B cell (primary cell): ENCODE data around the gene ZNF761. TPM values are rescaled to one million over a fixed set of nuclear protein-coding genes. Genes with fewer than 3 reads are reported as not detected.
"Not testable (repeated sequence)": the region's sequence is repeated elsewhere in the genome, so short reads cannot be mapped to it uniquely, and the experiment has no call there.

Experiments used
- ATAC-seq: fragments of 200-7000 bp; cut with Tn5 transposase; one replicate; pipeline ENCODE4 v1.10.0; 2021; ENCODE audit warnings: low read depth, mild to moderate bottlenecking, moderate number of reproducible peaks, moderate library complexity
- CTCF ChIA-PET: fragments of 350-600 bp; sonication (Branson Sonifier 250); formaldehyde crosslinking; loops from one replicate; lab custom pipeline; 2021; ENCODE audit warnings: antibody characterized with exemption, inconsistent platforms; lab: Charles Lee
- POLR2A ChIA-PET: fragments of 350-600 bp; sonication (Branson Sonifier 250); formaldehyde crosslinking; loops from one replicate; lab custom pipeline; 2021; ENCODE audit warnings: antibody characterized with exemption; lab: Charles Lee
- DNase-seq: peaks from one replicate; pipeline ENCODE4 v3.0.0; 2013
- H2AFZ ChIP-seq: 2 replicates; pipeline ENCODE4 v1.6.1; 2012; ENCODE audit warnings: mild to moderate bottlenecking, low read depth, low read length; ENCODE audit not compliant: insufficient read depth, poor library complexity, severe bottlenecking
- H3K27ac ChIP-seq, 2 donors: 1 replicate in 1 of 2; 2 replicates in 1 of 2; pipeline ENCODE4 v1.5.1; 2012 to 2013; ENCODE audit warnings: low read length in 2 of 2, mild to moderate bottlenecking in 2 of 2, moderate library complexity in 1 of 2
- H3K27me3 ChIP-seq, 4 experiments: fragments of 200-600 bp in 1 of 4; sonication (generic) in 1 of 4; replicated peaks in 1 of 4; 1 replicate in 2 of 4; 2 replicates in 2 of 4; pipeline versions ENCODE4 v1.6.1 to v1.7.0; 2013 to 2016; ENCODE audit warnings: low read length in 3 of 4, mild to moderate bottlenecking in 2 of 4, mixed read lengths in 1 of 4, moderate library complexity in 1 of 4; ENCODE audit not compliant: insufficient read depth in 4 of 4, control insufficient read depth in 3 of 4; ENCODE audit errors: control extremely low read depth in 1 of 4
- H3K36me3 ChIP-seq, 2 experiments: replicated peaks in 1 of 2; 1 replicate in 1 of 2; 2 replicates in 1 of 2; pipeline versions ENCODE4 v1.6.1 to v1.7.1; 2013; ENCODE audit warnings: low read length in 1 of 2; ENCODE audit not compliant: insufficient read depth in 2 of 2, control insufficient read depth in 1 of 2; ENCODE audit errors: control extremely low read depth in 1 of 2, extremely low read depth in 1 of 2
- H3K4me1 ChIP-seq, 2 donors: fragments of 200-600 bp in 1 of 2; sonication (generic) in 1 of 2; 1 replicate in 1 of 2; 2 replicates in 1 of 2; pipeline versions ENCODE4 v1.5.1 to v1.6.1; 2013 to 2017; ENCODE audit warnings: low read length in 2 of 2; ENCODE audit not compliant: control insufficient read depth in 2 of 2, insufficient read depth in 2 of 2
- H3K4me2 ChIP-seq: replicated peaks from 2 replicates; pipeline ENCODE3; 2012; ENCODE audit warnings: mild to moderate bottlenecking, low read depth, low read length; ENCODE audit not compliant: poor library complexity, severe bottlenecking
- H3K4me3 ChIP-seq, 5 experiments: fragments of 200-600 bp in 1 of 5; sonication (generic) in 1 of 5; 1 replicate in 3 of 5; 2 replicates in 2 of 5; pipeline versions ENCODE4 v1.5.1 to v1.7.0; 2011 to 2016; ENCODE audit warnings: low read length in 4 of 5, mild to moderate bottlenecking in 4 of 5, low read depth in 2 of 5, control low read depth in 1 of 5, moderate library complexity in 1 of 5; ENCODE audit not compliant: insufficient read depth in 1 of 5; ENCODE audit errors: control extremely low read depth in 1 of 5, extremely low read depth in 1 of 5
- H3K79me2 ChIP-seq: fragments of 200-600 bp; sonication (generic); one replicate; pipeline ENCODE4 v1.6.0; 2016; ENCODE audit warnings: low read length; ENCODE audit not compliant: control insufficient read depth, insufficient read depth
- H3K9ac ChIP-seq: fragments of 200-600 bp; sonication (generic); 2 replicates; pipeline ENCODE4 v1.6.1; 2017; ENCODE audit warnings: mild to moderate bottlenecking, low read length, moderate library complexity
- H3K9me3 ChIP-seq, 3 donors: one replicate each; pipeline versions ENCODE4 v1.6.1 to v1.7.1; 2013; ENCODE audit warnings: low read length in 2 of 3; ENCODE audit not compliant: control insufficient read depth in 2 of 3, insufficient read depth in 1 of 3; ENCODE audit errors: control extremely low read depth in 1 of 3
- H4K20me1 ChIP-seq: 2 replicates; pipeline ENCODE4 v1.6.0; 2012; ENCODE audit warnings: mild to moderate bottlenecking, low read length; ENCODE audit not compliant: insufficient read depth, control insufficient read depth, poor library complexity, severe bottlenecking
- H3K27ac Mint-ChIP-seq: one replicate; pipeline ENCODE4 v1.8.0; 2021; ENCODE audit warnings: mixed read lengths
- H3K27me3 Mint-ChIP-seq: one replicate; pipeline ENCODE4 v1.8.0; 2021; ENCODE audit warnings: mixed read lengths
- H3K4me1 Mint-ChIP-seq: one replicate; pipeline ENCODE4 v1.8.0; 2021; ENCODE audit warnings: mixed read lengths
- H3K4me3 Mint-ChIP-seq: one replicate; pipeline ENCODE4 v1.8.0; 2021; ENCODE audit warnings: mixed read lengths
- H3K9me3 Mint-ChIP-seq: one replicate; pipeline ENCODE4 v1.8.0; 2022; ENCODE audit warnings: mixed read lengths; ENCODE audit not compliant: insufficient read depth
- CTCF ChIP-seq: fragments of 200-600 bp; IDR thresholded peaks from one replicate; pipeline ENCODE4 v1.8.0; 2022; ENCODE audit warnings: antibody characterized with exemption, mild to moderate bottlenecking
- EZH2 ChIP-seq: IDR thresholded peaks from 2 replicates; pipeline ENCODE4 v1.6.1; 2012; ENCODE audit warnings: borderline replicate concordance, low read depth, mild to moderate bottlenecking, moderate library complexity, low read length; ENCODE audit not compliant: insufficient read depth, poor library complexity, severe bottlenecking
- WGBS: methylation state at CpG from one replicate; pipeline ENCODE4 v1.1.5; 2013; ENCODE audit warnings: missing lambda C conversion rate; ENCODE audit not compliant: insufficient coverage; 5-methylcytosine and 5-hydroxymethylcytosine counted together
- intact Hi-C: fragments of 100-400 bp; cut with micrococcal nuclease; formaldehyde crosslinking; loops from one replicate; pipeline ENCODE4 v1.10.0; 2022
- polyA plus RNA-seq: library from polyadenylated mRNA; depleted of rRNA; stranded (reverse); fragments of >200 nt; gene quantifications from 2 replicates; pipeline ENCODE4 v1.2.3, GENCODE V29; 2012
- total RNA-seq, 2 donors: library from RNA; stranded (reverse); fragments of 120-200 nt in 1 of 2; gene quantifications; 1 replicate in 1 of 2; 2 replicates in 1 of 2; pipeline versions ENCODE4 v1.2.3 to v1.2.4, GENCODE V29; 2013 to 2022

Gene ZNF761
- total and polyA plus RNA-seq, 2 donors (not counting 1 experiment from before 2014, with no cell fraction given), result 12.1 to 14.9 TPM

DNA sequence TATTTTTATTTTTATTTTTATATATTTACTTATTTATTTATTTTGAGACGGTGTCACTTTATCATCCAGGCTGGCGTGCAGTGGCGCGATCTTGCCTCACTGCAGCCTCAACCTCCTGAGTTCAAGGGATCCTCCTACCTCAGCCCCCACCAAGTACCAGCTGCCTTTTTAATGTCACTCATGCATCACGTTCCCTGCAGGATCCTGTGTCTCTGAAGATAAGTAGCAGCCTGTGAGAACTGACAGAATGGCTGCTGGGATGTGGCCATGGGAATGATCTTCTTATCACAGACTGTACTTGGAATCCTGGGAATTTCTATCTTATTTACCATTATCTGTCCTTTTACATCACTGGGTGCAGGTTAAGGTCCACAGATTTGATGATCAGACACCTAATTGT, 9.2 kb upstream of the ZNF761 start:
- H3K9me3 Mint-ChIP-seq, result peaks cover 3% of the 10 kb centered on the region
- H3K4me3 ChIP-seq, result no peak overlapping the region

GRCh38 chr19:53423074-53423473, 8.7 kb upstream of the ZNF761 start:
- H3K79me2 ChIP-seq, H3K4me2 ChIP-seq, H3K9ac ChIP-seq, H3K27ac ChIP-seq, POLR2A ChIA-PET, DNase-seq, H3K27ac Mint-ChIP-seq, H3K27me3 Mint-ChIP-seq, H2AFZ ChIP-seq, H3K27me3 ChIP-seq, H3K4me3 Mint-ChIP-seq, H4K20me1 ChIP-seq, H3K9me3 Mint-ChIP-seq, H3K4me1 Mint-ChIP-seq, intact Hi-C loops, H3K4me1 ChIP-seq, ATAC-seq, H3K4me3 ChIP-seq, H3K36me3 ChIP-seq: not testable (repeated sequence)
- CTCF ChIA-PET, result interaction anchor here (0.9 kb wide), 1 partner anchor 78 kb away, joined by 3 read pairs; no protein-coding TSS in a partner anchor
- peaks cover 0 to 16% (median 1%) of the 10 kb centered on the region in 3 donors for H3K9me3 ChIP-seq
- WGBS, result 72% methylated on average over 4 of the region's 13 CpGs

More for the DNA sequence above, 9.2 kb upstream of the ZNF761 start:
- no CpG with 5 or more reads among the region's 5 CpGs for WGBS
- Histone ChIP-seq H3K27ac (no peak overlapping the region), H3K9ac (no peak overlapping the region), H3K9me3 (peaks cover 0 to 19% (median 2%) of the 10 kb centered on the region in 3 donors), H3K4me2 (no peak overlapping the region), H3K36me3 (no peaks in the 10 kb centered on the region), H3K79me2 (no peaks in the 10 kb centered on the region), H2AFZ (no peak overlapping the region), H3K4me1 (no peaks in the 10 kb centered on the region), H3K27me3 (no peaks in the 10 kb centered on the region), H4K20me1 (no peaks in the 10 kb centered on the region)
- intact Hi-C loops, result no loop called here
- Mint-ChIP-seq H3K4me3 (no peak overlapping the region), H3K27me3 (no peaks in the 10 kb centered on the region), H3K4me1 (peaks cover 3% of the 10 kb centered on the region), H3K27ac (no peak overlapping the region)
- no peak for DNase-seq
- ChIA-PET CTCF (no interaction called here), POLR2A (no interaction called here)
- ATAC-seq, result no peak
- TF ChIP-seq CTCF (no peak), EZH2 (no peak)

GRCh38 chr19:53423680-53424079, 8.1 kb upstream of the ZNF761 start:
- H3K36me3 ChIP-seq, H3K4me3 Mint-ChIP-seq, H3K9ac ChIP-seq, DNase-seq, H3K4me1 ChIP-seq, H4K20me1 ChIP-seq, H3K27me3 ChIP-seq, ATAC-seq, H3K4me1 Mint-ChIP-seq, H3K9me3 Mint-ChIP-seq, intact Hi-C loops, H2AFZ ChIP-seq, H3K79me2 ChIP-seq, H3K27ac Mint-ChIP-seq, H3K4me2 ChIP-seq, H3K27ac ChIP-seq, POLR2A ChIA-PET, H3K27me3 Mint-ChIP-seq, H3K4me3 ChIP-seq: not testable (repeated sequence)
- CTCF ChIA-PET, result interaction anchor here (0.9 to 3.6 kb wide), 2 partner anchors 77 to 323 kb away, joined by 3 to 23 read pairs; no protein-coding TSS in a partner anchor
- peaks cover 0 to 10% (median 1%) of the 10 kb centered on the region in 3 donors for H3K9me3 ChIP-seq
- no CpG with 5 or more reads among the region's 8 CpGs for WGBS
